GDM1 (cell line): ENCODE results near the gene LETM1.

Source experiments
- DNase-seq: peaks from one replicate; lab custom pipeline; 2025; lab: John Stamatoyannopoulos, UW

Gene LETM1

GRCh38 chr4:1778642-1779392 lies 77.1 kb downstream of the LETM1 start:
- no peak for DNase-seq

GRCh38 chr4:1777822-1778641 lies 77.9 kb downstream of the LETM1 start:
- DNase-seq: no peak

DNA sequence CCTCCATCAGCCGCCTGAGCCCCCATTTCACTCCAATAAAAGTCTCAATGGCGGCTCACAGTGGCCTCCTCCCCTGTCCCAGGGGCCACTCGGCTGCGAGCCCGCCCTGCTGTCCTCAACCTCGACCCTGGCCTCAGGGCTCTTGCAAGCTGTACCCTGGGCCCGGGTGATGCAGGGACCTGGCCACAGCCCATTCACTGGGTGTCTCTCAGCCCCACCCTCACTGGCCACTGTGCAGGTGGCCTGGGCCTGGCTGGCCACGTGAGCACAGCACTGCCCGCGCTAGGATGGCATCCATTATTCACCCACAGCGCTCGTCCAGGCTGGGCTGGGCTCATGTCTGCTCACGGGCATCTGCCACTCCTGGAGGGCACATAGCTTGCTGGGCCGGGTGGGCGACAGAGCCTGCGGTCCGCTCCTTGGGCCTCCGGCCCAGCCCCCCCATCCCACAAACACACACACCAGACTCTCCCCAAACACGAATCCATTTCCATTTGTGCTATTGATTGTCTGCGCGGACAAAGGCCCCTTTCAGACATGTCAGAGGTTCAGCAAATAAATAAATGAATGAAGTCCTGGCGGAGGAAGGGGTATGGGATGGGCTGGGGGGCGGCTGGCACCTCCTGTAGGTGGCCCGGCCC lies 79.3 kb downstream of the LETM1 start:
- no peak for DNase-seq

DNA sequence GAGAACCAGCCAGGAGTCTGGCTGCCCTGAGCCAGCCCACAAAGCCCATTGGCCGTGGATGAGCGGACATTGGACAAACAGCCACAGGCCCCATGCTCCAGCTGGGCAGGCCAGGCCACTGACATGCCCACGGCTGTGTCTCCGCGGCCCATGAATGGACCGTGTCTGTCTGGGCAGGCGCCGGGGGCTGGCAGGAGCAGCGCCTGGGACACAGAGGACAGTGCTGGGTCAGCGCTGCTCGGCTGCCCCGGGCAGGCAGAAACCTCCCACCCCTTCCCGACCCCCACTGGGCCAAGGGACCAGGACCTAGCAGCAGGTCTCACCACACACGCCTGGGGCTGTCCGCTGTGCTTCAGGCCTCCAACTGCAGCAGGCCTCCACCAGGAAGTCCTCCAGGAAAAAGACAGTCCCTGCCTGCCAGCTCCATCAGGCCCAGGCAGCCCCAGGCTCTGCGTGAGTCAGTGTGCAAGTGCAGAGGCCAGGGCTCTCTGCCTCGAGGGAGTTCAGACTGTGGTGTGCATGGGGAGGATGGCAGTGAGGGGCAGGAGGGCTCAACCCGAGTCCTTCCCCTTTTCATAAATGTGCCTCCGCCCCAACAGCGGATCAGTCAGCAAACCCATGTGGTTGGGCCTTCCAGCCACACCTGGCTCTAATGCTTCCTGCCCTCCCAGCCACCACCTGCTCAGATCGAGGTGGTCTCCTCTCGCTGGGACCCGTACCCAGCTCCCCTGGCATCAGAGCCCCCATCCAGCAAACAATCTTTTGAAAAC lies 80.0 kb downstream of the LETM1 start:
- peak; percentile 60 for DNase-seq

- DNase-seq: no peak
Measured at GRCh38 chr4:1773754-1774153, 82.2 kb downstream of the LETM1 start.

DNA sequence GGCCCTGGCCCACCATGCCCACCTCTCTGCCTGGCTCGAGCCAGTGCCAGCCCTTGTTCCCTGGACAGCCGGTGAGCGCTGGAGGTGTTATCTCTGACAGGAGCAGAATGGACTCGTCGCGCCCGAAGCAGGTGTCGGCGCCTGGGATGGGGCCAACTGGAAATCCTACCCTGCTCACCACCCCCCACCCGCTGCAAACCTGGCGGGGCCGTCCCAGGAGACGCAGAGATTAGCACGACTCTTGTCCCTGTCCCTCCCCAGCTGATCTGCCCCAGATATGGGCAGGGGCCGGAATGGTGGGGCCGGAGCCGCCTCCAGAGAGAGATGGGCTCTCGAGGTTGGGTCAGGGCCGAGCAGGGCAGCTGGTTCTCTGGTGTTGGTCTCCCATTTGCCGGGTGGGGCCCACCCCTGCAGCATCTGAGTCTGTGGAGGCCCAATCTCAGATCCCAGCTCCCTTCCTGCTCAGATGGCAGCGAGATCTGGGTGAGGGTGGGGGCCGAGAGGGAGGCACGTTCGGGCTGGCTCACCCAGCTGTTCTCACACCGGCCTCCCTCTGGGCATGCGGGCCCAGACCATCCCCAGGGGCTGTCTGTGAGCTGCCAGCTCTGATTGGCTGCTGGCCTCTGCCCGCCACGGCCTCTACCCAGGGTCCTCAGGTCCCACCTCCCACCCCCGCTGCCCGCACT lies 83.0 kb downstream of the LETM1 start:
- no peak for DNase-seq

GRCh38 chr4:1771555-1772305 lies 84.2 kb downstream of the LETM1 start:
- DNase-seq: peak; percentile 64

DNA sequence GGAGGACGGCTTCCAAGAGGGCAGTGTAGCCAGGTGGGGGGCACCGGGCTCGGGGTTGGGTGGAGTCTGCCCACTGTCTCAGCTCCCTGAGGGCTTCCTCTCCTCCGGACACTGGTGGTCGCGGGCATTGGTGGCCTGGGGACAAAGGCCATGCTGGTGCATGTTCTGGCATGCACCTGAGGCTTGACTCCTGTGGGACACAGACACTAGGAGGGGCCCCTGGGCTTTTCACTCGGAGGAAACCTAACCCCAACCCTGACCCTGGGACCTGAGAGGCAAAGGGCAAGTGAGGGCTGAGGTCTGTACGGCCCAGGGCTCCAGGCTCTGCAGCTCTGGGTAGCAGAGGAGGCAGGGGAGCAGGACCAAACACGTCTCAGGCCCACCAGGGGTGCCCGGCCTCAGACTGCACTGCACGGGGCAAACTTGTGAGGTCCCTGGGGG lies 85.1 kb downstream of the LETM1 start:
- no peak for DNase-seq

DNA sequence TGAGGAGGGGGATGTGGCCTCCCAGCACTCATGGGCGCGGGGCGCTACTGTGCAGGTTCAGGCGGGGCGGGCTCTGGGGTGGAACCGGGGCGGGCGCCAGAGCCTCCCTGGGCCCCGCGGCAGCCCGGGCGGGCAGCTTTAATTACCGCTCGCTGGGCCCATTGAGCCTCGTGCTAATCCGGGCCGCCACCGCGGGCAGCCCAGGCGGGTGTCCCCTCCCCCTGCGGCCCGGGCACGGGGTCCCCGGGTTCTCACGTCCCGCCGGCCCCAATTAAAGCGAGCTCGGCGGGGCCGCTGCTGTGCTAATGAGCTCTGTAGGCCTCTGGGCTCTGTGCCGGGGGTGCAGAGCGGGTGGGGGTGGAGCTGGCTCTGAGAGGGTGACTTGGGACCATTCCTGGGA lies 85.7 kb downstream of the LETM1 start:
- no peak for DNase-seq

- DNase-seq: no peak
Measured at GRCh38 chr4:1769692-1770091, 86.3 kb downstream of the LETM1 start.

- DNase-seq: no peak
Measured at GRCh38 chr4:1768367-1769034, 87.5 kb downstream of the LETM1 start.

DNA sequence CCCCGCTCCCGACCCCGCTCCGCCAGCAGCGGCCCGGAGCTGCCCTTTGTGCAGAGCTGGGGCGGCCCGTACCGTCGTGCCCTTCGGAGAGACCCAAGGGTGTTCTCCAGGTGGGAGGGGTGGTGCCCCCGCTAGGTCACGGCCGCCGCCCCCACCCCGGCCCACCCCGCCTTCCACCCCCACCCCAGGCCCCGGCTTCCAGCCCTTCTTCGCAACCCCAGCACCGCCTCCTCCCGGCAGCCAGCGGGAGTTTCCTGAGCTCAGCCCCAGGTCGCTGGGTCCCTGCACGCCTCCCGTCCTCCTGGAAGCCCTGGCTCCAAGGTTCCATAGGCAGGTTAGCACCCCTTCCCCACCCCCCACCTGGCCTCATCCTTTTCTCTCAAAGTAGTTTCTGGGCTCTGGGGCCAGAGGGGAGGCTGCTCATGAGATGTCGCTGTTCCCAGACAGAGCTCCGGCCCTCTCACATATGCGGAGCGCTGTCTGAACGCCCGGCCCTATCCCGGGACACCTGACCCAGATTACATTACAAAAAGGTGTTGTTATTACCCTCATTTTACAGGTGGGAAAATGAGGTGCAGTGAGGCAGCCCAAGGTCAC lies 88.1 kb downstream of the LETM1 start:
- DNase-seq: no peak

GRCh38 chr4:1767061-1767769 lies 88.7 kb downstream of the LETM1 start:
- no peak for DNase-seq

DNA sequence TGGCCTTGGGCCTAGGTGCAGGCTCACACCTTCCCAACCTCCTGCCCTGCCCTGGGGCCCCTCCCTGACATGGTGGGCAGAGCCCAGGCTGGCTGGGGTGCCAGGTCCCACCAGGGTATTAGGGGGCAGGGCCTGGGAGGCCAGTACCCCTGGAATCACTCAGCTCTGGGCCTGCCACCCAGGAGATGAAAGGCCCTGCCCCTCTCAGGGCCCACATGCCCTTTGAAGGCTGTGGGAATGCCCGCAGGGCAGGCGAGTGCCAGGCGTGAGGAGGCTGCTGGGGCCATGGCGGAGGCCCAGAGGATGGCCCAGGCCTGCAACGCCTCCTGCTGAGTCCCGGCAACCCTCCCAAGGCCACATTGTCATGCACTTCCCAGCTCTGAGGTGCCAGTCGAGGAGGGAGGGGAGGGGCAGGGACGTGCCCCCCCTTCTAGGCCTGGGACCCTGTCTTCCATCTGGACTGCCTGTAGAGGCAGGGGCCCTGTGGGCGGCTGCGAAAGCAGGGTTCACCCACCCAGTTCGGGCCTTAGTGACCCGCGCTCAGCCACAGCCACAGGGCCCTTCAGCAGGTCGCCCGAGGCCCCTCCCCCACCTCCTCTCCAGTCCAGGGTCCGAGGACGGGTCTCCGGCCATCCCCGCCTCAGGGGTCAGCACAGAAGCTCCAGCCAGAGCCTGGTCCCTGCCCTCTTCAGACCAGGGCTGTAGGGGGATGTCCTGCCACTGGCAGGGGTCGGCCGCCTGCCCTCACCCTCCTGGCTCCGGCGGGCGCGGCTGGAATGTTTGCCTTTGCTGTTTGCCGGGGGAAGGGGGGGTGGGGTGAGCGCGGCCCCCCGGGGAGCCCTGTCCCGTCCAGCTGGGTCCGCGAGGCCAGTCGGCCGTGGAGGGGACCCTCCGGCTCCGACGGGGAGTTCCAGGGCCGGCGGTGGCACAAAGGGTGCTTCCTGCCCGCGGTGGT lies 89.6 kb downstream of the LETM1 start:
- DNase-seq: no peak

DNA sequence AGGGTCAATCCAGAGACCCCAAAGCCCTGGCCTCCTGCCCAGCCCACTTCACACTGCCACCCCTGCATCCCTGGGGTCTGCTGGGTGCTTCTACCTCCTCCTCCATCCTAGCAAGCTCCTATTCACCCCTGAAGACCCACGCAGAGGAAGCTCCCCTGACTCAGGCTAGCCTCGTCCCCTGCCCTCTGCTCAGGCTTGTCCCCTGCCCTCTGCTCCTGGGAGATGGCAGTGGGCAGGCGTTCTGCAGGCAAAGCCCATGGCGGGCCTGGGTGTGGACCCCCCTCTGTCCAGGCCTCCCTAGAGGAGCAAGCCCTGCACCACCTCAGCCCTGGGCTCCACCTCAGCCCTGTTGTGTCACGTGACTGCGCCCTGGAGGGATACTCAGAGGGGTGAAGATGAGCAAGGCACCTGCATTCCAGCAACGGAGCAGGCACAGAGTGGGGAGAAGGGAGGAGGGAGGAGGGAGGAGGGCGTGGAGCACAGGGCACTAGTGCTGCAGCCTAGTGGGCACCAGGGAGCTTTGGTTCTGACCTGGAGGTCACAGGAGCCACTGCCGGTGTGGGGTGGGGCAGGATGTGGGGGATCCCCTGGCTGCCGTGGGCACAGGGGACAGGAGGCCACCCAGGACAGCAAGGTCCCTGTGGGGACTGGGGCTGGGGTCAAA lies 90.4 kb downstream of the LETM1 start:
- no peak for DNase-seq

- DNase-seq: no peak
Measured at GRCh38 chr4:1764670-1765069, 91.3 kb downstream of the LETM1 start.

DNA sequence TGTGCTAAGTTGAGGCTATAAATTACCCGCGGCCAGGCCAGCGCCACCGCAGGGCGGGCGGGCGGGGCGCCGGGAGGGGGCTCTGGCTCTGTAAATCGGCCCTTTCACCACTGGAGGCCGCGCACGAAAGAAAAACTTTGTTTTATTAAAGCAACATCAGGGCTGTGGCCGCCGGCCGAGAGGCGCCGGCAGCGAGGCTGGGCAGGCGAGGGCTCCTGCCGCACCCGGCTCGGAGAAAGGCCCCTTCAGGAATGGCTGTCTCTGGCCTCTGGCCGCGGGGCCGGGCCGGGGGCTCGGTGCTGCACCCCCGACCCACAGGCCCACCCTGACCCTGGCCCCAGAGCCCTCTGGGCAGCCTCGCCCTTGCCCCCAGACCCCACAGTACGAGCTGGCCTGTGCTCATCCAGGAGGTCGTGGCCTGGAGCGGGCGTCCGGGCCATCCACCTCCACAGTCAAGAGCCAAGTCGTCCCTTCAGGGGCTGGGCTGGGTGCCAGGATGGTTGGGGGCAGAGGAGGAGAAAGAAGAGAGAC lies 92.3 kb downstream of the LETM1 start:
- no peak for DNase-seq
